CD4-positive, alpha-beta T cell treated with Interleukin-6 at 100 ng/mL for 8 hours (primary cell): ENCODE results near the gene PHRF1.
A peak's percentile ranks its signal among the peaks of the same experiment; 100 is the strongest.

Experiments used
- DNase-seq: peaks from one replicate; pipeline ENCODE4 v3.0.0-alpha.2; 2020; ENCODE audit warnings: mixed read lengths, low spot score

PHRF1 gene

GRCh38 chr11:601573-602245 lies 25.4 kb downstream of the PHRF1 start:
- no peak for DNase-seq

GRCh38 chr11:603154-603553 lies 26.9 kb downstream of the PHRF1 start:
- no peak for DNase-seq

- DNase-seq: no peak
These were observed 29.2 kb downstream of the PHRF1 start for GRCh38 chr11:605286-606129.

- DNase-seq: no peak
These were observed 30.0 kb downstream of the PHRF1 start for GRCh38 chr11:606245-606644.

- DNase-seq: no peak
These were observed 30.9 kb downstream of the PHRF1 start for GRCh38 chr11:607020-607780.

- DNase-seq: no peak
These were observed 31.8 kb downstream of the PHRF1 start for GRCh38 chr11:607971-608659.

GRCh38 chr11:608791-609251 lies 32.6 kb downstream of the PHRF1 start:
- no peak for DNase-seq

GRCh38 chr11:609341-609811 lies 33.1 kb downstream of the PHRF1 start:
- no peak for DNase-seq

GRCh38 chr11:610146-610801 lies 34.0 kb downstream of the PHRF1 start:
- no peak for DNase-seq

- DNase-seq: no peak
These were observed 35.0 kb downstream of the PHRF1 start for GRCh38 chr11:611001-611996.

- no peak for DNase-seq
These were observed 36.1 kb downstream of the PHRF1 start for GRCh38 chr11:612201-612960.

- DNase-seq: no peak
These were observed 36.7 kb downstream of the PHRF1 start for GRCh38 chr11:612961-613300.

GRCh38 chr11:613369-613968 lies 37.2 kb downstream of the PHRF1 start:
- peak; percentile 90 for DNase-seq

- DNase-seq: no peak
These were observed 37.9 kb downstream of the PHRF1 start for GRCh38 chr11:614021-614622.

GRCh38 chr11:614623-615503 lies 38.6 kb downstream of the PHRF1 start:
- no peak for DNase-seq

- DNase-seq: peak; percentile 88
These were observed 39.4 kb downstream of the PHRF1 start, which contains the start of gene IRF7 for GRCh38 chr11:615504-616319. Gene IRF7, minus strand, starts transcription at chr11:615950. Its CDS starts 586 bp downstream, at chr11:615364.
